GM18502 (cell line): ENCODE data around the gene SPHKAP.
"Not testable (repeated sequence)": the region's sequence is repeated elsewhere in the genome, so short reads cannot be mapped to it uniquely, and the experiment has no call there.

Source experiments
- ATAC-seq: cut with Tn5 transposase; IDR thresholded peaks from one replicate; pipeline ENCODE4 v1.9.1; 2021; ENCODE audit warnings: mild to moderate bottlenecking; ENCODE audit not compliant: unreplicated experiment, poor library complexity

SPHKAP gene

GRCh38 chr2:228039752-228040534 lies 141.5 kb downstream of the SPHKAP start:
- peak; percentile 92 for ATAC-seq

- no peak for ATAC-seq
Measured at GRCh38 chr2:228038967-228039366, 142.5 kb downstream of the SPHKAP start.

- no peak for ATAC-seq
Measured at GRCh38 chr2:228037915-228038314, 143.6 kb downstream of the SPHKAP start.

GRCh38 chr2:228023619-228024018 lies 157.9 kb downstream of the SPHKAP start:
- no peak for ATAC-seq

- no peak for ATAC-seq
Measured at GRCh38 chr2:228018311-228018710, 163.2 kb downstream of the SPHKAP start.

GRCh38 chr2:228017784-228018183 lies 163.7 kb downstream of the SPHKAP start:
- no peak for ATAC-seq

- ATAC-seq, result peak; percentile 72
Measured at GRCh38 chr2:228016402-228016801, 165.1 kb downstream of the SPHKAP start.

- no peak for ATAC-seq
Measured at GRCh38 chr2:228015741-228016140, 165.7 kb downstream of the SPHKAP start.

- no peak for ATAC-seq
Measured at GRCh38 chr2:227996366-227996765, 185.1 kb downstream of the SPHKAP start.

GRCh38 chr2:227990937-227991336 lies 190.6 kb downstream of the SPHKAP start:
- no peak for ATAC-seq

- ATAC-seq, result no peak
Measured at GRCh38 chr2:227973241-227973640, 208.2 kb downstream of the SPHKAP start.

GRCh38 chr2:227971619-227972230 lies 209.8 kb downstream of the SPHKAP start:
- no peak for ATAC-seq

GRCh38 chr2:227960317-227960716 lies 221.2 kb downstream of the SPHKAP start:
- no peak for ATAC-seq

- ATAC-seq, result no peak
Measured at GRCh38 chr2:227942965-227943364, 238.5 kb downstream of the SPHKAP start.

- peak; percentile 77 for ATAC-seq
Measured at GRCh38 chr2:227942021-227942420, 239.5 kb downstream of the SPHKAP start.

- ATAC-seq, result peak; percentile 56
Measured at GRCh38 chr2:227939271-227940027, 242.0 kb downstream of the SPHKAP start.

GRCh38 chr2:227936249-227936648 lies 245.2 kb downstream of the SPHKAP start:
- not testable (repeated sequence) for ATAC-seq

- ATAC-seq, result no peak
Measured at GRCh38 chr2:227933884-227934283, 247.6 kb downstream of the SPHKAP start.

- no peak for ATAC-seq
Measured at GRCh38 chr2:227932403-227932802, 249.1 kb downstream of the SPHKAP start.

GRCh38 chr2:227932001-227932400 lies 249.5 kb downstream of the SPHKAP start:
- no peak for ATAC-seq
